Cardiac muscle cell (in vitro differentiated cells and primary cell): ENCODE measurements around the gene TFPI2. TPM values are rescaled to one million over a fixed set of nuclear protein-coding genes. Genes with fewer than 3 reads are reported as not detected.
"Not testable (repeated sequence)": the region's sequence is repeated elsewhere in the genome, so short reads cannot be mapped to it uniquely, and the experiment has no call there.

Experiments used
- DNase-seq, 2 donors: peaks; one replicate each; pipeline versions ENCODE4 v3.0.0 to v3.0.0-alpha.2; 2010 to 2017; ENCODE audit warnings: low read depth in 1 of 2, low spot score in 1 of 2
- H3K27ac ChIP-seq: fragments of 200-600 bp; sonication (generic); 2 replicates; pipeline ENCODE4 v1.5.1; 2016
- H3K27me3 ChIP-seq: fragments of 200-600 bp; sonication (generic); 2 replicates; pipeline ENCODE4 v1.6.0; 2016; ENCODE audit warnings: control low read depth
- H3K36me3 ChIP-seq: fragments of 200-600 bp; sonication (generic); 2 replicates; pipeline ENCODE4 v1.5.1; 2016; ENCODE audit warnings: control low read depth
- H3K4me1 ChIP-seq: fragments of 200-600 bp; sonication (generic); 2 replicates; pipeline ENCODE4 v1.8.1; 2017; ENCODE audit warnings: low read depth, mild to moderate bottlenecking, mixed run types
- H3K4me3 ChIP-seq: fragments of 200-600 bp; sonication (generic); 2 replicates; pipeline ENCODE4 v1.5.1; 2016; ENCODE audit warnings: mild to moderate bottlenecking
- H3K9me3 ChIP-seq: fragments of 200-600 bp; sonication (generic); 2 replicates; pipeline ENCODE4 v1.5.1; 2017; ENCODE audit warnings: low read depth, mild to moderate bottlenecking, control low read depth
- polyA plus RNA-seq: library from polyadenylated mRNA; unstranded; fragments of >200 nt; fragmentation: Nextera tagmentation; extraction: Ambion mirVana; gene quantifications from 2 replicates; pipeline ENCODE4 v1.2.1, GENCODE V29; 2016
- total RNA-seq: library from RNA; depleted of rRNA; stranded (reverse); fragments of >200 nt; gene quantifications from 2 replicates; pipeline ENCODE4 v1.2.3, GENCODE V29; 2016
- TF ChIP-seq, protein P1 (sequence below): IDR thresholded peaks from 2 replicates; pipeline ENCODE4 v1.5.1; 2012; ENCODE audit warnings: low read depth, mild to moderate bottlenecking, low read length

TFPI2 gene
- total and polyA plus RNA-seq, 2 experiments from 2014 or later, result 20.1 to 20.8 TPM

DNA sequence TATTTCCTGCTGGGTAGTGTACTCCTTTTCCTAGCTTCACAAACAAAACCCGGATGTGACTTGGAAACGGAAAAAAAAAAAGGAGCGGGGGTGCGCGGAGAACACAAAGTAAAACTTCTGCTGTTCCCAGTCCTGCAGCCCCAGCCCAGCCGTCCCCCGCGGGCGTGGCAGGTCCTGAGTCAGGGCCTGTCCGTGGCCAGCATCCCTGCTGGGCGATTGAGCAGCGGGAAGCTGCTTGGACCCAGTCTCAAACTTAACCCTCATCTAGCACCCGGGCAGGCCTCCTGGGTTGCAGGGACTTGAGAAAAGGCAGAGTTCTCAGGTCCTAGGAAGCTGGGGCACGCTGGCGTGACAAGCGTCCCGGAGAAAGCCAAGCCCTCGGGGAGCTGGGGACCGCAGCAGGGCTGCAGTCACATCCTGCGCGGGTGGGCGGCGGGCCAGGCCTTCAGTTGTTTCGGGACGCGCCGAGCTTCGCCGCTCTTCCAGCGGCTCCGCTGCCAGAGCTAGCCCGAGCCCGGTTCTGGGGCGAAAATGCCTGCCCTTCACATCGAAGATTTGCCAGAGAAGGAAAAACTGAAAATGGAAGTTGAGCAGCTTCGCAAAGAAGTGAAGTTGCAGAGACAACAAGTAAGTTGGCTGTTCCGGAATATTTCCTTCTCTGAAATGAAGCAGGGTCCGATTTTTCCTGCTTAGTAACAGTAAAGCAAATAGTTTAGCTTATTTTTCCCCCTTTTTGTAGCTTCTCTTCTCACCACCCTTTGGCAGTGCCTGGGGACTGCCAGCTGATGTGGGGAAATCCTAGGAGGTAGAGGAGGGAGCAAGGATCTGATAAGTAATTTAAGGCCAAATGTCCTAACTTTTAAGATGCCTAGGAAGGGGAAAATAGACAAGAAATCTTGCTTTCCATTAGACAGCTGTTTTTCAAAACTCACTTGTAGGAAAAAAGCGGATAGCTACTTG is 31.3 kb upstream of the TFPI2 start, which contains the start of gene GNG11:
GNG11 (plus strand) TSS at position 129 of the 960 bp plus-strand sequence; CDS start at position 532, 403 bp downstream.
- Histone ChIP-seq H3K36me3 (no peaks in the 10 kb centered on the region), H3K4me3 (peak within 1 kb of the TSS; percentile 35), H3K27me3 (no peaks in the 10 kb centered on the region), H3K4me1 (peaks cover 15% of the 10 kb centered on the region), H3K9me3 (no peaks in the 10 kb centered on the region), H3K27ac (peak within 1 kb of the TSS; percentile 63)
- TF ChIP-seq, protein P1, sequence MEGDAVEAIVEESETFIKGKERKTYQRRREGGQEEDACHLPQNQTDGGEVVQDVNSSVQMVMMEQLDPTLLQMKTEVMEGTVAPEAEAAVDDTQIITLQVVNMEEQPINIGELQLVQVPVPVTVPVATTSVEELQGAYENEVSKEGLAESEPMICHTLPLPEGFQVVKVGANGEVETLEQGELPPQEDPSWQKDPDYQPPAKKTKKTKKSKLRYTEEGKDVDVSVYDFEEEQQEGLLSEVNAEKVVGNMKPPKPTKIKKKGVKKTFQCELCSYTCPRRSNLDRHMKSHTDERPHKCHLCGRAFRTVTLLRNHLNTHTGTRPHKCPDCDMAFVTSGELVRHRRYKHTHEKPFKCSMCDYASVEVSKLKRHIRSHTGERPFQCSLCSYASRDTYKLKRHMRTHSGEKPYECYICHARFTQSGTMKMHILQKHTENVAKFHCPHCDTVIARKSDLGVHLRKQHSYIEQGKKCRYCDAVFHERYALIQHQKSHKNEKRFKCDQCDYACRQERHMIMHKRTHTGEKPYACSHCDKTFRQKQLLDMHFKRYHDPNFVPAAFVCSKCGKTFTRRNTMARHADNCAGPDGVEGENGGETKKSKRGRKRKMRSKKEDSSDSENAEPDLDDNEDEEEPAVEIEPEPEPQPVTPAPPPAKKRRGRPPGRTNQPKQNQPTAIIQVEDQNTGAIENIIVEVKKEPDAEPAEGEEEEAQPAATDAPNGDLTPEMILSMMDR, result no peak
- DNase-seq, result peak; percentile 82 to 87

DNA sequence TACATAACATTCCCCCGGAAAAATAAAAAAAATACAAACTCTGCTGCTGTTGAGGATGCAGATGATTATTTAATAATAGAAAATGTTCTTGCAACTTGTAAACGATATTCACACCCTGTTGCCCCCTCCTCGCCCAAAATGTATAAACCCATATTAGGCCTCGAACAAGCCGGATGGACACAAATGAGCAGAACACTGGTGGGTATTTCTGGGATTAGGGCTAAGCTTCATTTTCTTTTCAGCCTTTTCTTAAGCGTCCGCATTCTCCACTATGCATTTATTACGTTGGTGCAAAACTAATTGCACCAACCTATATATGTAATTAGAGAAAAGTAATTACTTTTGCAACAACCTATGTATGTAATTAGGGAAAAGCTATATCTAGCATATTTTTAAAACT is 30.6 kb upstream of the TFPI2 start:
- Histone ChIP-seq H3K27ac (peak overlapping the region; percentile 63), H3K4me1 (peaks cover 15% of the 10 kb centered on the region), H3K36me3 (no peaks in the 10 kb centered on the region), H3K9me3 (no peaks in the 10 kb centered on the region), H3K27me3 (no peaks in the 10 kb centered on the region), H3K4me3 (no peak overlapping the region)
- DNase-seq, result peak in 1 of 2 donors; percentile 30
- TF ChIP-seq, protein P1, result no peak

DNA sequence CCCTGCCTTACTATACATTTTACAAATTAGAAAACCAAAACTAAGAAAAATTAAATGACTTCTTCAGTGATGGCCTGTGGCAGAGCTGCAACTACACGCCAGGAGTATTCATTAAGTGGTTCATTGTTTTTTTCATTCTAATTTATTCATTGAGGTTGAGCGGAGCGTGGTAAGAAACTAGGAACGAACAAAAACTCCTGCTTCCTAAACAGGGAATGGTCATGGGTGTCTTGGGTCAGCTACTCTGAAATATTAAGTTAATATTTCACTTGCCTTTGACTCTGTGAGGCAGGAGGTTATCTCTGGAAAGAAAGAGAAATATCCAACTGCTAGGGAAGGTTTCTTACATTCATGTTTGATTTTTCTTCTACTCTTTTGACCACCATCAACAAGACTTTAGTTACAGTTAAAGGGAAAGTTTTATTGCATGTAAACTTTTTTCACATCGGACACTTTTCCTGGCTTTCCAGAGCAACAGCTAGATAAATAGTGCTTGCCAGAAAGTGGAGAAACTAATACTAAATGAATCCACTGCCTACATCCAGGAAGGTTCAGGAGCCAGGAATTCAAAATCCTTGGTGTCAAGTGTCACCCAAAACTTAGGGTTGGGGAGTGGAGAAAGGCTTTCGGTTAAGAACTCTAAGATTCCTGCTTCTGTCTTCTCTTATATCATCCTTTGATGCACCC is 30.1 kb upstream of the TFPI2 start:
- Histone ChIP-seq H3K27ac (no peak overlapping the region), H3K4me1 (peaks cover 15% of the 10 kb centered on the region), H3K4me3 (no peak overlapping the region), H3K9me3 (no peaks in the 10 kb centered on the region), H3K36me3 (no peaks in the 10 kb centered on the region), H3K27me3 (no peaks in the 10 kb centered on the region)
- TF ChIP-seq, protein P1, result no peak
- peak in 1 of 2 donors; percentile 32 for DNase-seq

DNA sequence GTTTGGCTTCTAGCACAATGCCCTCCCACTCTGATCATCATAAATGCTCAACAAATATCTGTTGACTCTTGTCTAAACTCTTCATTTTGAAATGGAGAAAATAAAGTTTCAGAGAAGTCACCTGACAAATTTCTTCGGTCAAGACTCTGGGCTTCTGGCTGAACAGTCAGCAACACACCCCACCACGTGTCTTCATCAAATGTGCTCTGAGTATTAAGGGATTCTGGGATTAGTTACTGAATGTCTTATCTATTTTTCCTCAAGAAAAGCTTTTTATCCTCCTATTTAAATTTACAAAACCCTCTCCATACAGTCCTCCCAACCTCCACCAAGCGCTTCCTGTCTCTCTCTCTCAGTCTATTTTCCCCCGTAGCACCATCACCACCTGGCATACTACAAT is 25.8 kb upstream of the TFPI2 start:
- H3K4me3 ChIP-seq, H3K27ac ChIP-seq, H3K4me1 ChIP-seq, H3K9me3 ChIP-seq, H3K27me3 ChIP-seq, DNase-seq, H3K36me3 ChIP-seq: not testable (repeated sequence)

DNA sequence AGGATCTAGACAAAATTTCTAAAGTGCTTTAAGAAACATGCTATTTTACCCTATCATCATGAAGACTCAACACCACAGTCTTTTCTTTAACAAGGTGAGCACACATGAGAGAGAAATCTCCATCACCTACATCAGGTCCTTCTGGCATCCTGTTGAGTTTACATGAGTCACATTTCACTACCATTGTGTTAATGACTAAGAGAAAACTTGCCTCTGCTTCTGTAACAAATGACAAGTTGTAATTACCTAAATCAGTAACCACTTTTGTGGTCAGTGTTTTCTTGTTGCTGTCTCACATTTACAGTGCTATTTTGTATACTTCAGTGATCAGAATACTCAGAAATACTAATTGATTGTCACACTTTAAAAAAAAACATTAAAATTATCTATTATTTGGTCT is 25.3 kb upstream of the TFPI2 start:
- H3K4me3 ChIP-seq, H3K4me1 ChIP-seq, H3K9me3 ChIP-seq, H3K36me3 ChIP-seq, H3K27me3 ChIP-seq, H3K27ac ChIP-seq, DNase-seq: not testable (repeated sequence)

DNA sequence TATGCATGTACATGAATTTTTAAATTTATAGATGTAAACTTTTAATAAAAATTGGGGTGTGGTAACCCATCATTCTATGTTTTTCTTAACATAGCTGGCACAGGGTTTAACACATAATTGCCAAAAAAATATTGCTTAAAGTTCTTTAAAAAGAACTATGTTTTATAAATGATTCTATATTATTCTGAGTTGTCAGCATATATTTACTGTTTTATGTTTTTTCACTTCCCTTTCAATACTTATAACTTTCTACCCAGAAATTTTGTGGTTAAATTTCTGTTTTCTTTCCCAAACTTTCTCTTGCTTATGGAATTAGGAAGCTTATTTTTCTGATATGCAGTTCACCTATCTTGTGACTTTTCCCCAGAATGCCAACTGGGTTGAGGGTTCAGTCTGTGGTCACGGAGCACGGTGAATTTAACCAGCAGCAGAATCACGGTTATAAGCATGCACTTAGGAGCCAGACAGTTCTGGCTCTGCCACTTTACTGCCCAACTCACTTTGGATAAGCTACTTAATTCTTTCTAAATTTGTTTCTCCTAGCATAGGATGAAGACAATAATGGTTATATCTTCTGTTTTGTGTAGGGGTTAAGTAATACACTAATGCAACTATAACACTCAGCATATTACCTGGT is 24.8 kb upstream of the TFPI2 start:
- H3K27me3 ChIP-seq, DNase-seq, H3K27ac ChIP-seq, H3K36me3 ChIP-seq, H3K9me3 ChIP-seq, H3K4me3 ChIP-seq, H3K4me1 ChIP-seq: not testable (repeated sequence)
